K562 (cell line): ENCODE measurements around the gene TMEM184A. TPM values are rescaled to one million over a fixed set of nuclear protein-coding genes. Genes with fewer than 3 reads are reported as not detected.
A peak's percentile ranks its signal among the peaks of the same experiment; 100 is the strongest.

Experiments
- ATAC-seq: fragments of 200-7000 bp; cut with Tn5 transposase; 3 replicates; pipeline ENCODE4 v1.9.1; 2020; ENCODE audit warnings: moderate library complexity
- BruUV-seq: library from RNA; stranded (reverse); fragments of 400-500 nt; replicated peaks from 2 replicates; lab custom pipeline; 2021; lab: Mats Ljungman, UMichigan
- CTCF ChIA-PET: fragments of 300-600 bp; formaldehyde crosslinking; extraction: SDS; loops from one replicate; lab custom pipeline; 2021; ENCODE audit warnings: low intra/inter-chr PET ratio; lab: Yijun Ruan, JAX
- POLR2A ChIA-PET: fragments of 300-600, 350-650 bp; sonication (Branson Sonifier 250); formaldehyde crosslinking; extraction: SDS; loops from one replicate; lab custom pipeline; 2021; ENCODE audit warnings: antibody characterized with exemption, inconsistent platforms; lab: Yijun Ruan, JAX
- DNase-seq, 4 experiments: peaks; one replicate each; pipeline versions ENCODE4 v3.0.0 to v3.0.0-alpha.2; 2011 to 2018; ENCODE audit warnings: low spot score in 3 of 4, mixed read lengths in 3 of 4; ENCODE audit errors: extremely low read depth in 1 of 4
- FAIRE-seq: peaks from 2 replicates; lab custom pipeline; 2011; peaks lifted over from hg19 to GRCh38; lab: Jason Lieb, UNC
- H2AFZ ChIP-seq: 2 replicates; pipeline ENCODE4 v1.6.0; 2011; ENCODE audit warnings: low read depth, low read length, control low read depth, inconsistent platforms
- H3K27ac ChIP-seq: fragments of 200-600 bp; 3 replicates; pipeline ENCODE4 v1.8.0; 2011; ENCODE audit warnings: low read depth, mild to moderate bottlenecking, control low read depth, inconsistent platforms, low read length, moderate library complexity, mixed read lengths; ENCODE audit errors: extremely low read depth
- H3K27me3 ChIP-seq, 2 experiments: fragments of 300-600 bp in 1 of 2; 2 replicates in 1 of 2; 3 replicates in 1 of 2; pipeline versions ENCODE4 v1.6.0 to v1.8.0; 2011; ENCODE audit warnings: inconsistent platforms in 2 of 2, low read length in 2 of 2, mild to moderate bottlenecking in 1 of 2, mixed read lengths in 1 of 2, moderate library complexity in 1 of 2; ENCODE audit not compliant: control insufficient read depth in 2 of 2, insufficient read depth in 2 of 2
- H3K36me3 ChIP-seq: fragments of 300-600 bp; 3 replicates; pipeline ENCODE4 v1.8.0; 2011; ENCODE audit warnings: mild to moderate bottlenecking, low read length, inconsistent platforms; ENCODE audit not compliant: control insufficient read depth, insufficient read depth
- H3K4me1 ChIP-seq, 2 experiments: fragments of 200-600 bp in 1 of 2; replicated peaks in 1 of 2; 2 replicates in 1 of 2; 3 replicates in 1 of 2; pipeline versions ENCODE4 v1.5.1 to v1.8.0; 2011; ENCODE audit warnings: inconsistent platforms in 2 of 2, low read length in 2 of 2, mild to moderate bottlenecking in 1 of 2, mixed read lengths in 1 of 2, moderate library complexity in 1 of 2; ENCODE audit not compliant: control insufficient read depth in 2 of 2, insufficient read depth in 2 of 2
- H3K4me2 ChIP-seq: 2 replicates; pipeline ENCODE4 v1.6.1; 2011; ENCODE audit warnings: low read length, control low read depth, inconsistent platforms, mixed read lengths; ENCODE audit not compliant: insufficient read depth
- H3K4me3 ChIP-seq: fragments of 200-600 bp; sonication (generic), shearing (Covaris generic); 2 replicates; pipeline ENCODE4 v1.5.1; 2016; ENCODE audit warnings: control low read depth, inconsistent platforms
- H3K79me2 ChIP-seq: fragments of 200-600 bp; 3 replicates; pipeline ENCODE4 v1.8.0; 2011; ENCODE audit warnings: low read length, inconsistent platforms; ENCODE audit not compliant: control insufficient read depth, insufficient read depth
- H3K9ac ChIP-seq, 2 experiments: 2 replicates each; pipeline versions ENCODE4 v1.6.0 to v1.6.1; 2011; ENCODE audit warnings: low read depth in 2 of 2, low read length in 2 of 2, control low read depth in 1 of 2, inconsistent platforms in 1 of 2, mild to moderate bottlenecking in 1 of 2, mixed read lengths in 1 of 2; ENCODE audit not compliant: insufficient read depth in 1 of 2
- H3K9me1 ChIP-seq: one replicate; pipeline ENCODE4 v1.6.0; 2011; ENCODE audit warnings: inconsistent platforms, mild to moderate bottlenecking, low read length, moderate library complexity; ENCODE audit not compliant: control insufficient read depth, insufficient read depth
- H3K9me3 ChIP-seq: replicated peaks from 2 replicates; pipeline ENCODE4 v1.5.1; 2011; ENCODE audit warnings: low read depth, low read length, inconsistent platforms; ENCODE audit not compliant: control insufficient read depth, insufficient read depth
- H4K20me1 ChIP-seq: replicated peaks from 2 replicates; pipeline ENCODE4 v1.6.1; 2011; ENCODE audit warnings: low read length, inconsistent platforms, mixed read lengths; ENCODE audit not compliant: control insufficient read depth, insufficient read depth
- COPS2 ChIP-seq: fragments of 450-650 bp; conservative IDR thresholded peaks from 2 replicates; pipeline ENCODE4 v1.6.1; 2016; ENCODE audit warnings: mild to moderate bottlenecking, moderate library complexity
- CREM ChIP-seq: IDR thresholded peaks from 2 replicates; pipeline ENCODE4 v1.6.1; 2014; ENCODE audit warnings: antibody characterized with exemption, low read depth
- FIP1L1 ChIP-seq: fragments of 200-400 bp; formaldehyde crosslinking; IDR thresholded peaks from 2 replicates; pipeline ENCODE4 v1.6.1; 2018; ENCODE audit warnings: mild to moderate bottlenecking, low read depth, low read length; ENCODE audit not compliant: poor library complexity, severe bottlenecking
- JUN ChIP-seq, 2 experiments: sonication (generic) in 1 of 2; formaldehyde crosslinking in 1 of 2; IDR thresholded peaks; 2 replicates each; pipeline versions ENCODE4 v1.6.1 to v1.8.0; 2012 to 2022; ENCODE audit warnings: borderline replicate concordance in 2 of 2, mild to moderate bottlenecking in 2 of 2, improper control_type of control experiment in 1 of 2, low read depth in 1 of 2, low read length in 1 of 2, missing genetic modification reagents in 1 of 2
- KDM4B ChIP-seq, 2 experiments: fragments of 450-650 bp in 1 of 2; sonication (generic) in 1 of 2; IDR thresholded peaks; 2 replicates each; pipeline ENCODE4 v1.6.1; 2016 to 2017; ENCODE audit warnings: borderline replicate concordance in 2 of 2, antibody characterized with exemption in 1 of 2, low read depth in 1 of 2, mild to moderate bottlenecking in 1 of 2
- SETDB1 ChIP-seq: IDR thresholded peaks from one replicate; pipeline ENCODE4 v1.6.1; 2012; ENCODE audit warnings: low read length, control low read depth, inconsistent platforms
- ZBTB8A ChIP-seq: fragments of 450-650 bp; IDR thresholded peaks from 2 replicates; pipeline ENCODE4 v1.6.1; 2018; ENCODE audit warnings: mild to moderate bottlenecking, moderate library complexity; ENCODE audit not compliant: partially characterized antibody
- ZNF23 ChIP-seq: fragments of 250-450 bp; sonication (Bioruptor Pico); IDR thresholded peaks from 2 replicates; pipeline ENCODE4 v1.4.0; 2020; ENCODE audit warnings: mild to moderate bottlenecking
- WGBS: fragments of 100-300 bp; shearing (Covaris generic); methylation state at CpG from one replicate; pipeline ENCODE4 v1.1.6; 2016; ENCODE audit warnings: low coverage, mixed read lengths; ENCODE audit not compliant: insufficient coverage; ENCODE audit errors: missing lambda C conversion rate; 5-methylcytosine and 5-hydroxymethylcytosine counted together
- in situ Hi-C: fragments of 300-500 bp; cut with MboI; formaldehyde crosslinking; loops from 4 replicates; pipeline ENCODE4 v1.15.0; 2018; ENCODE audit warnings: inconsistent platforms, mixed read lengths
- intact Hi-C: fragments of 100-400 bp; cut with micrococcal nuclease; formaldehyde crosslinking; loops from 2 replicates; pipeline ENCODE4 v1.14.2; 2022
- polyA plus RNA-seq, 8 experiments: library from polyadenylated mRNA; depleted of rRNA in 4 of 8; stranded (reverse) in 5 of 8; unstranded in 3 of 8; fragments of >200 nt; fragmentation: Nextera tagmentation in 2 of 8; fragmentation: Illumina TruSeq in 1 of 8; extraction: Ambion mirVana in 2 of 8; extraction: Trizol in 1 of 8; gene quantifications; 2 replicates each; pipeline versions ENCODE4 v1.2.1 to v1.2.3, GENCODE V29; 2011 to 2014; ENCODE audit warnings: inconsistent platforms in 1 of 8, missing spikeins in 1 of 8
- total RNA-seq, 7 experiments: library from RNA; depleted of rRNA in 6 of 7; stranded (reverse); fragments of >200 nt in 6 of 7; fragmentation: Illumina TruSeq in 2 of 7; extraction: Trizol in 2 of 7; gene quantifications; 2 replicates each; pipeline versions ENCODE4 v1.2.1 to v1.2.3, GENCODE V29; 2011 to 2021; ENCODE audit warnings: low replicate concordance in 1 of 7
- TF ChIP-seq, protein P1 (sequence below), 2 experiments: fragments of 450-650 bp in 1 of 2; sonication (generic) in 1 of 2; formaldehyde crosslinking; conservative IDR thresholded peaks; 2 replicates each; pipeline versions ENCODE4 v1.4.0 to v1.8.1; 2020 to 2022; ENCODE audit warnings: mild to moderate bottlenecking in 1 of 2, missing genetic modification reagents in 1 of 2
- TF ChIP-seq, protein P2 (sequence below): fragments of 450-650 bp; formaldehyde crosslinking; IDR thresholded peaks from 2 replicates; pipeline ENCODE4 v1.4.0; 2020; ENCODE audit warnings: mild to moderate bottlenecking, moderate library complexity
- TF ChIP-seq, protein P3 (sequence below): sonication (generic); formaldehyde crosslinking; IDR thresholded peaks from 2 replicates; pipeline ENCODE4 v1.9.0; 2022; ENCODE audit warnings: mild to moderate bottlenecking, missing genetic modification reagents
- TF ChIP-seq, protein P4 (sequence below): sonication (generic); formaldehyde crosslinking; IDR thresholded peaks from 2 replicates; pipeline ENCODE4 v1.8.0; 2023; ENCODE audit warnings: mild to moderate bottlenecking, missing genetic modification reagents

Gene TMEM184A
- total and polyA plus RNA-seq, 9 of the 15 experiments (the other 6 are each of a cell fraction or from before 2014, with no cell fraction given), result 0.10 to 0.18 (median 0.11) TPM; not detected in 6

DNA sequence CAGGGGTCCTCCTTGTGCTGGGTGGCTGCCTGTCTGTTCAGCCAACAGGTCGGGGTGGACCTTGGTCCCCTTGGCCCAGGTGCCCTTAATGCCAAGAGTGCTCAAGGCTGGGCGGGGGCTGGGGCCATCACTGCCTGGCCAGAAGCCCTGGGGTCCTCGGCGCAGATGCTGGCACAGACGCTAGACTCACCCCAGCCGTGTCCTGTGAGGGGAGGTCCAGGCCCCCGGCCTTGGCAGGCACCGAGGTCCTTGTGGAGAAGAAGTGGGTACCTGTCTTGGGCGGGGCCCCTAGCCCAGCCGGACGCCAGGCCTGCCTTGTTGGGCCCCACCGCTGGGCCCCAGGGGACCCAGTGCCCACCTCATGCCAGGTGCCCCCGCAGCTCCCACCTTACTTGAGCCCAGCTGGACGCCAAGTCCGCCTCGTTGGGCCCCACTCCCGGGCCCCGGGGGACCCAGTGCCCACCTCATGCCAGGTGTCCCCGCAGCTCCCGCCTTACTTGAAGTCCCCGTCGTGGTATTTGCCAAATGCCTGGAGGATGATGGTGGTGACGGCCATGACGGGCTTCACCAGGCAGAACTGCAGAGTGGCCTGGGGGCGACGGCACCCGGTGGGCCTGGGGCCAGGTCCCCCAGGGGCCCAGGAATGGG lies 6.5 kb downstream of the TMEM184A start:
- H3K9ac ChIP-seq, result peak overlapping the region in 1 of 2 experiments; percentile 68; a peak in 2 of 4 replicates
- ATAC-seq (no peak), DNase-seq (no peak), FAIRE-seq (no peak)
- H3K36me3 ChIP-seq, result no peaks in the 10 kb centered on the region
- H3K9me1 ChIP-seq, result no peaks in the 10 kb centered on the region
- no peaks in the 10 kb centered on the region for H3K9me3 ChIP-seq
- H3K4me2 ChIP-seq, result no peak overlapping the region
- H3K79me2 ChIP-seq, result no peaks in the 10 kb centered on the region
- CTCF ChIA-PET, result interaction anchor here (3.1 kb wide), 1 partner anchor 45 kb away, joined by 33 read pairs; the partner anchor contains the start of gene INTS1
- H4K20me1 ChIP-seq, result no peaks in the 10 kb centered on the region
- POLR2A ChIA-PET, result interaction anchor here (0.6 to 1.8 kb wide), 3 partner anchors 12 to 648 kb away, joined by 3 to 6 read pairs (median 3); no protein-coding TSS in a partner anchor
- no peak overlapping the region for H3K4me3 ChIP-seq
- WGBS, result 29% methylated on average over 11 of the region's 27 CpGs
- peaks cover 0 to 18% of the 10 kb centered on the region in 2 experiments; a peak in 2 of 5 replicates for H3K27me3 ChIP-seq
- no TSS peak for BruUV-seq
- no peak overlapping the region for H3K27ac ChIP-seq
- no peak overlapping the region for H2AFZ ChIP-seq
- peaks cover 0 to 76% of the 10 kb centered on the region in 2 experiments; a peak in 3 of 5 replicates for H3K4me1 ChIP-seq
- intact Hi-C loops, result no loop called here
- in situ Hi-C loops, result no loop called here
- TF ChIP-seq KDM4B (IDR thresholded peaks at IDR 0.05; ENCODE audit: borderline replicate concordance in 2 of 2, low read depth in 1 of 2) (no peak), COPS2 (no peak), ZNF23 (CRISPR knock-in tag) (no peak), SETDB1 (no peak), CREM (no peak), FIP1L1 (no peak), ZBTB8A (no peak), JUN (IDR thresholded peaks at IDR 0.05; ENCODE audit: borderline replicate concordance, low read depth, low read length) (no peak), JUN (CRISPR knock-in tag; IDR thresholded peaks at IDR 0.05; ENCODE audit: borderline replicate concordance) (no peak)
- TF ChIP-seq, protein P1, sequence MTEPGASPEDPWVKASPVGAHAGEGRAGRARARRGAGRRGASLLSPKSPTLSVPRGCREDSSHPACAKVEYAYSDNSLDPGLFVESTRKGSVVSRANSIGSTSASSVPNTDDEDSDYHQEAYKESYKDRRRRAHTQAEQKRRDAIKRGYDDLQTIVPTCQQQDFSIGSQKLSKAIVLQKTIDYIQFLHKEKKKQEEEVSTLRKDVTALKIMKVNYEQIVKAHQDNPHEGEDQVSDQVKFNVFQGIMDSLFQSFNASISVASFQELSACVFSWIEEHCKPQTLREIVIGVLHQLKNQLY (CRISPR knock-in tag; conservative IDR thresholded peaks at IDR 0.05), result no peak
- TF ChIP-seq, protein P2, sequence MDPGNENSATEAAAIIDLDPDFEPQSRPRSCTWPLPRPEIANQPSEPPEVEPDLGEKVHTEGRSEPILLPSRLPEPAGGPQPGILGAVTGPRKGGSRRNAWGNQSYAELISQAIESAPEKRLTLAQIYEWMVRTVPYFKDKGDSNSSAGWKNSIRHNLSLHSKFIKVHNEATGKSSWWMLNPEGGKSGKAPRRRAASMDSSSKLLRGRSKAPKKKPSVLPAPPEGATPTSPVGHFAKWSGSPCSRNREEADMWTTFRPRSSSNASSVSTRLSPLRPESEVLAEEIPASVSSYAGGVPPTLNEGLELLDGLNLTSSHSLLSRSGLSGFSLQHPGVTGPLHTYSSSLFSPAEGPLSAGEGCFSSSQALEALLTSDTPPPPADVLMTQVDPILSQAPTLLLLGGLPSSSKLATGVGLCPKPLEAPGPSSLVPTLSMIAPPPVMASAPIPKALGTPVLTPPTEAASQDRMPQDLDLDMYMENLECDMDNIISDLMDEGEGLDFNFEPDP (CRISPR knock-in tag), result no peak
- TF ChIP-seq, protein P3, sequence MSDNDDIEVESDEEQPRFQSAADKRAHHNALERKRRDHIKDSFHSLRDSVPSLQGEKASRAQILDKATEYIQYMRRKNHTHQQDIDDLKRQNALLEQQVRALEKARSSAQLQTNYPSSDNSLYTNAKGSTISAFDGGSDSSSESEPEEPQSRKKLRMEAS (CRISPR knock-in tag), result no peak
- TF ChIP-seq, protein P4, sequence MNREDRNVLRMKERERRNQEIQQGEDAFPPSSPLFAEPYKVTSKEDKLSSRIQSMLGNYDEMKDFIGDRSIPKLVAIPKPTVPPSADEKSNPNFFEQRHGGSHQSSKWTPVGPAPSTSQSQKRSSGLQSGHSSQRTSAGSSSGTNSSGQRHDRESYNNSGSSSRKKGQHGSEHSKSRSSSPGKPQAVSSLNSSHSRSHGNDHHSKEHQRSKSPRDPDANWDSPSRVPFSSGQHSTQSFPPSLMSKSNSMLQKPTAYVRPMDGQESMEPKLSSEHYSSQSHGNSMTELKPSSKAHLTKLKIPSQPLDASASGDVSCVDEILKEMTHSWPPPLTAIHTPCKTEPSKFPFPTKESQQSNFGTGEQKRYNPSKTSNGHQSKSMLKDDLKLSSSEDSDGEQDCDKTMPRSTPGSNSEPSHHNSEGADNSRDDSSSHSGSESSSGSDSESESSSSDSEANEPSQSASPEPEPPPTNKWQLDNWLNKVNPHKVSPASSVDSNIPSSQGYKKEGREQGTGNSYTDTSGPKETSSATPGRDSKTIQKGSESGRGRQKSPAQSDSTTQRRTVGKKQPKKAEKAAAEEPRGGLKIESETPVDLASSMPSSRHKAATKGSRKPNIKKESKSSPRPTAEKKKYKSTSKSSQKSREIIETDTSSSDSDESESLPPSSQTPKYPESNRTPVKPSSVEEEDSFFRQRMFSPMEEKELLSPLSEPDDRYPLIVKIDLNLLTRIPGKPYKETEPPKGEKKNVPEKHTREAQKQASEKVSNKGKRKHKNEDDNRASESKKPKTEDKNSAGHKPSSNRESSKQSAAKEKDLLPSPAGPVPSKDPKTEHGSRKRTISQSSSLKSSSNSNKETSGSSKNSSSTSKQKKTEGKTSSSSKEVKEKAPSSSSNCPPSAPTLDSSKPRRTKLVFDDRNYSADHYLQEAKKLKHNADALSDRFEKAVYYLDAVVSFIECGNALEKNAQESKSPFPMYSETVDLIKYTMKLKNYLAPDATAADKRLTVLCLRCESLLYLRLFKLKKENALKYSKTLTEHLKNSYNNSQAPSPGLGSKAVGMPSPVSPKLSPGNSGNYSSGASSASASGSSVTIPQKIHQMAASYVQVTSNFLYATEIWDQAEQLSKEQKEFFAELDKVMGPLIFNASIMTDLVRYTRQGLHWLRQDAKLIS (CRISPR knock-in tag), result no peak
